ENCODE results near the gene POLH. TPM values are rescaled to one million over a fixed set of nuclear protein-coding genes. Genes with fewer than 3 reads are reported as not detected.
"Not testable (repeated sequence)": the region's sequence is repeated elsewhere in the genome, so short reads cannot be mapped to it uniquely, and the experiment has no call there.

POLH gene
- total RNA-seq, 6 experiments from 2014 or later, result 5.1 to 9.3 (median 6.8) TPM

DNA sequence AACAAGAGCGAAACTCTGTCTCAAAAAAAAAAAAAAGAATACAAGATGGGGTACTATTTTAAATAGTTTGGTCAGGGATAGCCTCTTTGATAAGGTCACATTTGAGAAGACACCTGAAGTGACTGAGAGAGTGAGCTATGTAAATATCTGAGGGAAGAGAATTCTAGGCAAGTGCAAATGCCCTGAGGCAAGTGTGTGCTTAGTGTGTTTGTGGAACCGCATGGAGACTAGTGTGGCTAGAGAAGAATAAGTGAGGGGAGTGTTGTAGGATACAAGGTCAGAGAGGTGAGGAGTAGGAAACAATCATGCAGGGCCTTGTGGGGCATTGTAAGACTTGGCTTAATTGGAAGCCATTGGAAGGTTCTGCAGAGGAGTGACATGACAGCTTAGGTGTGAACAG is 72.3 kb downstream of the POLH start:
- Histone ChIP-seq H3K9me3 (no peaks in the 10 kb centered on the region), H3K36me3 (no peaks in the 10 kb centered on the region), H3K4me1 (no peaks in the 10 kb centered on the region), H3K27ac (no peak overlapping the region), H3K27me3 (no peaks in the 10 kb centered on the region), H3K4me3 (no peak overlapping the region)
- TF ChIP-seq POLR2A (IDR thresholded peaks at IDR 0.05), result no peak
- TF ChIP-seq, protein P1, sequence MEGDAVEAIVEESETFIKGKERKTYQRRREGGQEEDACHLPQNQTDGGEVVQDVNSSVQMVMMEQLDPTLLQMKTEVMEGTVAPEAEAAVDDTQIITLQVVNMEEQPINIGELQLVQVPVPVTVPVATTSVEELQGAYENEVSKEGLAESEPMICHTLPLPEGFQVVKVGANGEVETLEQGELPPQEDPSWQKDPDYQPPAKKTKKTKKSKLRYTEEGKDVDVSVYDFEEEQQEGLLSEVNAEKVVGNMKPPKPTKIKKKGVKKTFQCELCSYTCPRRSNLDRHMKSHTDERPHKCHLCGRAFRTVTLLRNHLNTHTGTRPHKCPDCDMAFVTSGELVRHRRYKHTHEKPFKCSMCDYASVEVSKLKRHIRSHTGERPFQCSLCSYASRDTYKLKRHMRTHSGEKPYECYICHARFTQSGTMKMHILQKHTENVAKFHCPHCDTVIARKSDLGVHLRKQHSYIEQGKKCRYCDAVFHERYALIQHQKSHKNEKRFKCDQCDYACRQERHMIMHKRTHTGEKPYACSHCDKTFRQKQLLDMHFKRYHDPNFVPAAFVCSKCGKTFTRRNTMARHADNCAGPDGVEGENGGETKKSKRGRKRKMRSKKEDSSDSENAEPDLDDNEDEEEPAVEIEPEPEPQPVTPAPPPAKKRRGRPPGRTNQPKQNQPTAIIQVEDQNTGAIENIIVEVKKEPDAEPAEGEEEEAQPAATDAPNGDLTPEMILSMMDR (IDR thresholded peaks at IDR 0.05), result no peak
- intact Hi-C loops (cut with DNase I), result no loop called here
- ATAC-seq, result no peak
- DNase-seq, result no peak
- 93% methylated on average over 2 of the region's 2 CpGs for WGBS (ENCODE audit: insufficient coverage, low coverage, low lambda C conversion rate, missing lambda C conversion rate)

DNA sequence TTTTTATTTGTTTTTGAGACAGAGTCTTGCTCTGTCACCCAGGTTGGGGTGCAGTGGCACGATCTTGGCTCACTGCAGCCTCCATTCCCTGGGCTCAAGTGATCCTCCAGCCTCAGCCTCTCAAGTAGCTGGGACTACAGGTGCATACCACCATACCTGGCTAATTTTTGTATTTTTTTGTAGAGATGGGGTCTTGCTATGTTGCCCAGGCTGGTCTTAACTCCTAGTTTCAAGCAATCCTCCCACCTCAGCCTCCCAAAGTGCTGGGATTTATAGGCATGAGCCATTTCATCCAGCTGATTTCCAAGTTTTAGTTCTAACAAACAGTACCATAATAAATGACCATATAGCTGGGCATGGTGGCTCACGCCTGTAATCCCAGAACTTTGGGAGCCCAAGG is 76.8 kb downstream of the POLH start:
- H3K27ac ChIP-seq; H3K4me1 ChIP-seq; H3K9me3 ChIP-seq; H3K36me3 ChIP-seq; H3K4me3 ChIP-seq; DNase-seq; intact Hi-C loops (cut with DNase I); H3K27me3 ChIP-seq; ATAC-seq: not testable (repeated sequence)
- WGBS (ENCODE audit: insufficient coverage, low coverage, low lambda C conversion rate, missing lambda C conversion rate), result 86% methylated on average over 2 of the region's 2 CpGs

DNA sequence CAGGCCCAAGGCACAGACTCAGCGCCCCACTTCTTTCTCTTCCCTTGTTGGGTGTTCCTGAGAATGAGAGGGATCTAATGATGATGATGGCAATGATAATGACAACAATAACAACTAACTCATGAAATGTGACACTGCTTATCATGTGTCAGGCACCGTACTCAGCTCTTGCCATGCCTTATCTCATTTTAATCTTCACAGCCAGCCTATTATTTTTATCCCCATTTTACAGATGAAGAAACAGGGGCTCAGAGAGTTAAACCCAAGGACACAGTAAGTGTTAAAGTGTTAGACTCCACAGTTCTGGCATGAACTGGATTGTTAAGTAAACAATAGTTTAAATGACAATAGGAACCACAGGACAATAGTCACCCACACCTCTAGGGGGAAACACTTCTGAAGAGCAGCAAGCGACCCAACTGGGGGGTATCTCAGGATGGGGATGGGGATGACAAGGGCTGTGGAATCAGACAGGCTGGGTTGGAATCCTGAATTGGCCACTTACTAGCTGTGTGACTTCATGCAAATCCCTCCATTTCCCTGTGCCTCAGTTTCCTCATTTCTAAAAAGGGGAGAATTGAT is 81.3 kb downstream of the POLH start:
- DNase-seq (no peak), ATAC-seq (no peak)
- H3K4me3 ChIP-seq, result no peak overlapping the region
- intact Hi-C loops (cut with DNase I), result no loop called here
- no peaks in the 10 kb centered on the region for H3K4me1 ChIP-seq
- TF ChIP-seq, protein P1 (IDR thresholded peaks at IDR 0.05), result no peak
- no peak for TF ChIP-seq POLR2A (IDR thresholded peaks at IDR 0.05)
- H3K36me3 ChIP-seq, result no peaks in the 10 kb centered on the region
- no peaks in the 10 kb centered on the region for H3K27me3 ChIP-seq
- H3K9me3 ChIP-seq, result no peaks in the 10 kb centered on the region
- WGBS (ENCODE audit: insufficient coverage, low coverage, low lambda C conversion rate, missing lambda C conversion rate), result 84% methylated on average over 3 of the region's 3 CpGs
- H3K27ac ChIP-seq, result no peak overlapping the region

DNA sequence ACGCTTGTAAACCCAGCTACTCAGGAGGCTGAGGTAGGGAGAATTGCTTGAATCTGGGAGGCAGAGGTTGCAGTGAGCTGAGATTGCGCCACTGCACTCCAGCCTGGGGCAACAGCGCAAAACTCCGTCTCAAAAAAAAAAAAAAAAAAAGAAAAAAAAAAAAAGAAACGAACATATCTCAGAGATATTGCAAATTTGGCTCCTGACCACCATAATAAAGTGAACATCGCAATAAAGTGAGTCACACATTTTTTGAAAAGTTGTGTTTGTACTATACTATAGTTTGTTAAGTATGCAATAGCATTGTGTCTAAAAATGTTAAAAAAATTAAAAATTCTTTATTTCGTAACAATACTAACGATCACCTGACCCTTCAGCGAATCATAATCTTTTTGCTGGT is 82.2 kb downstream of the POLH start:
- no peaks in the 10 kb centered on the region for H3K4me1 ChIP-seq
- WGBS (ENCODE audit: insufficient coverage, low coverage, low lambda C conversion rate, missing lambda C conversion rate), result 85% methylated on average over 5 of the region's 9 CpGs
- no peaks in the 10 kb centered on the region for H3K27me3 ChIP-seq
- no peak for DNase-seq
- intact Hi-C loops (cut with DNase I), result no loop called here
- TF ChIP-seq, protein P1 (IDR thresholded peaks at IDR 0.05), result no peak
- no peak for TF ChIP-seq POLR2A (IDR thresholded peaks at IDR 0.05)
- H3K4me3 ChIP-seq, result no peak overlapping the region
- no peaks in the 10 kb centered on the region for H3K9me3 ChIP-seq
- H3K27ac ChIP-seq, result no peak overlapping the region
- no peaks in the 10 kb centered on the region for H3K36me3 ChIP-seq
- ATAC-seq, result no peak

DNA sequence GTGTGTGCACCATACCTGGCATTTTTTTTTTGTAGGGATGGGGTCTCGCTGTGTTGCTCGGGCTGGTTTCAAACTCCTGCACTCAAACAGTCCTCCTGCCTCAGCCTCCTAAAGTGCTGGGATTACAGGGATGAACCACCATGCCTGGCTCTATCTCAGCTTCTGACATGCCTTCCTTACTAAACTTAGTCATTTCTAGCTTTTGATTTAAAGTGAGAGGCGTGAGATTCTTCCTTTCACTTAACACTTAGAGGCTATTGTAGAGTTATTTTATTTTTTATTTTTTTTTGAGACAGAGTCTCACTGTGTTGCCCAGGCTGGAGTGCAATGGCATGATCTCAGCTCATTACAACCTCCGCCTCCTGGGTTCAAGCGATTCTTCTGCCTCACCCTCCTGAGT is 87.0 kb downstream of the POLH start:
- H3K36me3 ChIP-seq, H3K4me3 ChIP-seq, H3K9me3 ChIP-seq, H3K27me3 ChIP-seq, DNase-seq, H3K4me1 ChIP-seq, H3K27ac ChIP-seq, ATAC-seq: not testable (repeated sequence)
- WGBS (ENCODE audit: insufficient coverage, low coverage, low lambda C conversion rate, missing lambda C conversion rate), result 78% methylated on average over 4 of the region's 5 CpGs
- intact Hi-C loops (cut with DNase I), result loop anchor here in 1 of 2 donors (10.0 kb wide), 1 partner anchor 422 kb away; no protein-coding TSS in a partner anchor

Small RNA genes within 50 kb of the gene (small RNA-seq; reads per million reads assigned to genes)
- gene RF00426, result 0 reads per million in 2 experiments

Other genes starting within 250 kb of the POLH start
- gene ZNF318, start 206.5 kb upstream of the POLH start, total RNA-seq, result 10 to 100 TPM in 2 of 6 experiments, 1 to 10 TPM in 4; 8.8 to 13.3 (median 9.1) TPM
- gene ABCC10, start 148.6 kb upstream of the POLH start, total RNA-seq, result 10 to 100 TPM in 1 of 6 experiments, 1 to 10 TPM in 5; 5.8 to 10.7 (median 7.5) TPM
- under 1 TPM in 1 of 6 experiments, not detected in 5; 0.13 TPM for gene DLK2, start 120.6 kb upstream of the POLH start, total RNA-seq
- 10 to 100 TPM in 5 of 6 experiments, 1 to 10 TPM in 1; 9.2 to 16.0 (median 12.9) TPM for gene TJAP1, start 98.6 kb upstream of the POLH start, total RNA-seq
- gene LRRC73, start 65.8 kb upstream of the POLH start, total RNA-seq, result under 1 TPM in 5 of 6 experiments, not detected in 1; 0.12 to 0.43 (median 0.26) TPM
- 10 to 100 TPM; 58.9 to 70.0 (median 62.7) TPM for gene YIPF3, start 59.3 kb upstream of the POLH start, total RNA-seq
- 10 to 100 TPM; 12.2 to 17.7 (median 14.1) TPM for gene POLR1C, start 59.1 kb upstream of the POLH start, total RNA-seq
- gene XPO5, start 147 bp upstream of the POLH start, total RNA-seq, result 10 to 100 TPM; 11.3 to 16.3 (median 12.6) TPM
- gene GTPBP2, start 53.1 kb downstream of the POLH start, total RNA-seq, result 10 to 100 TPM; 12.5 to 39.9 (median 19.2) TPM
- gene MAD2L1BP, start 59.7 kb downstream of the POLH start, total RNA-seq, result 10 to 100 TPM; 11.7 to 31.7 (median 14.6) TPM
- gene RSPH9, start 68.9 kb downstream of the POLH start, total RNA-seq, result not detected
- 10 to 100 TPM; 23.5 to 45.4 (median 25.6) TPM for gene MRPS18A, start 111.6 kb downstream of the POLH start, total RNA-seq
- gene VEGFA, start 194.0 kb downstream of the POLH start, total RNA-seq, result 100 to 1,000 TPM in 5 of 6 experiments, 10 to 100 TPM in 1; 91.3 to 571 (median 132) TPM

Data from right lobe of liver (tissue), 6 donors.